ENCODE results near the gene CHST11.
A peak's percentile ranks its signal among the peaks of the same experiment; 100 is the strongest.

CHST11 gene

GRCh38 chr12:104623883-104624282 is 167.1 kb downstream of the CHST11 start:
- Histone ChIP-seq H3K27ac (no peak overlapping the region), H3K4me1 (peaks cover 29 to 50% (median 39%) of the 10 kb centered on the region in 10 experiments), H3K27me3 (no peaks in the 10 kb centered on the region), H3K4me2 (peak overlapping the region in 1 of 11 experiments; percentile 36; a peak in 2 of 22 replicates), H3K36me3 (peaks cover 3 to 70% (median 37%) of the 10 kb centered on the region in 11 experiments; a peak in 20 of 22 replicates), H4K20me1 (peaks cover 2 to 98% (median 84%) of the 10 kb centered on the region in 11 experiments; a peak in 20 of 22 replicates), H3K4me3 (no peak overlapping the region), H3K9ac (no peak overlapping the region), H3K9me3 (replicated peaks in 1 of 11) (no peaks in the 10 kb centered on the region)
- no peak for TF ChIP-seq Cebpa-rat (IDR thresholded peaks at IDR 0.05)

DNA sequence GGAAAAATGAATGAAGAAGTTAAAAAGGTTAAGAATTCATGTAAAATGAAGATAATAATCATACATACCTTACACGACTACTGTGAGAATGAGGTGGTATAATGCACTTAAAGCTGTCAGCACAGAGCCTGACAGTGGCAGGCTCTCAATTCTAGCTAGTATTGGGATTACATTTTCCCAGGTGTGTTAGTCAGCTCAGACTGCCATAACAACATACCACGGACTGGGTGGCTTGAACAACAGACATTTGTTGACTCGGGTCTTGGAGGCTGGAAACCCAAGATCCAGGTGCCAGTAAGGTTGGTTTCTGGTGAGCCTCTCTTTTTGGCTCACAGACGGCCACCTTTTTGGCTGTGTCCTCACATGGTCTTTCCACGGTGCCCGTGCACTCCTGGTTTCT is 167.8 kb downstream of the CHST11 start:
- peaks cover 30 to 54% (median 45%) of the 10 kb centered on the region in 10 experiments for H3K4me1 ChIP-seq

DNA sequence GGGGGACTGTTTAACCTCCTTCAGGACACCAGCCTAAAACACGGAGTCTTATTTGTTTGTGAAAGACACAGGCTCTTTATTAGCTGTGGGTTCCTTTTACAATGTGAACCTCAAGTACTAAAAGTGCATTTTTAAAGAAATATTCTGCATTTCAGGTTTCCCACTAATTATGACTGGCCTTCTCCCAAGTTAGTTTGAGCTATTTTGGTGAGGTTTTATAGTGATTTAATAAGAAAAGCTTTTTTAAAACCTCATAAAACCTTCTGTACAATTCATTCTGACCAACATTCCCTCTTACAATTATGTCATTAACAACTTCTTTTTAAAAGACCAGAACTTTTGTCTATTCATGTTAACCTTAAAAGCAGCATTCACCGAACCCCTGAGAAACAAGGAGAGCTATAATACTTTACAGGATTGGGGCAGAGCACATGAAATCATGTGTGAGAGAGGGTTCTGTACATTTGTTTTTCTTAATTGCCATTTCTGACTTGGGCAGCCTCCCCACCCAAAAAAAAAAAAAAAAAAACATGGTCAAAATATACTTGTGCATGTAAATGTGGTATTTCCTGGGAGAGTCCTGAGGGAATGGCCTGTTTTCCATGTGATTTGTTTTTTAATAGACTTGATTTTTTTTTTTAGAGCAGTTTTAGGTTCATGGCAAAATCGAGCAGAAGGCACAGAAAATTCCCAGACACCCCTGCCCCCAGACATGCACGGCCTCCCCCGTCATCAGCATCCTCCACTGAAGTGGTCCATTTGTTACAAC is 169.5 kb downstream of the CHST11 start:
- TF ChIP-seq Cebpa-rat (IDR thresholded peaks at IDR 0.05): no peak
- no peak overlapping the region for H3K9ac ChIP-seq
- no peaks in the 10 kb centered on the region for H3K27me3 ChIP-seq
- H3K4me2 ChIP-seq: no peak overlapping the region
- H4K20me1 ChIP-seq: peaks cover 0 to 100% (median 95%) of the 10 kb centered on the region in 11 experiments; a peak in 20 of 22 replicates
- peaks cover 31 to 60% (median 52%) of the 10 kb centered on the region in 10 experiments for H3K4me1 ChIP-seq
- H3K4me3 ChIP-seq: no peak overlapping the region
- no peaks in the 10 kb centered on the region for H3K9me3 ChIP-seq (replicated peaks in 1 of 11)
- H3K27ac ChIP-seq: no peak overlapping the region
- peaks cover 0 to 67% (median 34%) of the 10 kb centered on the region in 11 experiments; a peak in 21 of 22 replicates for H3K36me3 ChIP-seq

More for the DNA sequence above, 167.8 kb downstream of the CHST11 start:
- H4K20me1 ChIP-seq: peaks cover 2 to 98% (median 83%) of the 10 kb centered on the region in 11 experiments; a peak in 20 of 22 replicates
- H3K27ac ChIP-seq: no peak overlapping the region
- H3K27me3 ChIP-seq: no peaks in the 10 kb centered on the region
- H3K4me2 ChIP-seq: peak overlapping the region in 2 of 11 experiments; percentile 3 to 9; a peak in 1 of 22 replicates
- TF ChIP-seq Cebpa-rat (IDR thresholded peaks at IDR 0.05): no peak
- peaks cover 0 to 69% (median 31%) of the 10 kb centered on the region in 11 experiments; a peak in 19 of 22 replicates for H3K36me3 ChIP-seq
- H3K4me3 ChIP-seq: no peak overlapping the region
- H3K9ac ChIP-seq: no peak overlapping the region
- no peaks in the 10 kb centered on the region for H3K9me3 ChIP-seq (replicated peaks in 1 of 11)

DNA sequence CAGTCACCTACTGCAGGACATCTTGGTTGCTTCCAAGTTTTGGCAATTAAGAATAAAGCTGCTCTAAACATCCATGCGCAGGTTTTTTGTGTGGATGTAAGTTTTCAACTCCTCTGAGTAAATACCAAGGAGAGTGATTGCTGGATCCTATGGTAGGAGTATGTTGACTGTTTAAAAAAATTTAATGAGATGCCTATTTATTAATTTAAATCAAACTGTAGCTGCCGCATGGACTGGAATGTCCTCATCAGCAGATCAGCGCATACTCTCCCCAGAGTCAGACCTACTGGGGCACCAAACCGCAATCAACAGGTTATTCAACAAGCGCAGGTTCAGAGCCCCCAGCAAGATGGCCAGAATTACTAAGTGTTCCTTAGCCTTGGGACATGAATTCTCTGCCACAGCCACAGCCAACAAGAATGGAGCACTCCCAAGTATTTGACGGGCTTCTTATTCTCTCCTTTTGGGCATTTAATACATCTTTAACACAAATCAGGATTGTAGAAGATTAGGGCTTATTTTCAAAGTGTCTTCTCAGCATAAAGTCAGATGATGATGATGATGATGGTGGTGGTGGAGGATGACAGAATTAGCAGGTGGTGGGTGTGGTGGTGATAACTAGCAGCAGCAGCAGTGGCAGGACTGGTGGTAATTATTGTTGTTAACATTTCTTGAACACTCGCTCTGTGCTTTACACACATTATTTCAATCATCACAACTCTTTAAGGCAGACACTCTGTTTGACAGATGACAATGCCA is 170.7 kb downstream of the CHST11 start:
- peak overlapping the region; percentile 17 to 69 (median 50); a peak in 21 of 22 replicates for H3K4me2 ChIP-seq
- H4K20me1 ChIP-seq: peaks cover 0 to 100% (median 96%) of the 10 kb centered on the region in 11 experiments; a peak in 20 of 22 replicates
- peaks cover 0 to 62% (median 28%) of the 10 kb centered on the region in 11 experiments; a peak in 16 of 22 replicates for H3K36me3 ChIP-seq
- H3K9me3 ChIP-seq (replicated peaks in 1 of 11): no peaks in the 10 kb centered on the region
- H3K9ac ChIP-seq: peak overlapping the region in 5 of 11 experiments; percentile 4 to 45 (median 38); a peak in 2 of 22 replicates
- H3K27me3 ChIP-seq: no peaks in the 10 kb centered on the region
- peaks cover 43 to 67% (median 63%) of the 10 kb centered on the region in 10 experiments for H3K4me1 ChIP-seq
- TF ChIP-seq Cebpa-rat (IDR thresholded peaks at IDR 0.05): no peak
- no peak overlapping the region for H3K4me3 ChIP-seq
- peak overlapping the region in 9 of 11 experiments; percentile 3 to 56 (median 39); a peak in 12 of 22 replicates for H3K27ac ChIP-seq

DNA sequence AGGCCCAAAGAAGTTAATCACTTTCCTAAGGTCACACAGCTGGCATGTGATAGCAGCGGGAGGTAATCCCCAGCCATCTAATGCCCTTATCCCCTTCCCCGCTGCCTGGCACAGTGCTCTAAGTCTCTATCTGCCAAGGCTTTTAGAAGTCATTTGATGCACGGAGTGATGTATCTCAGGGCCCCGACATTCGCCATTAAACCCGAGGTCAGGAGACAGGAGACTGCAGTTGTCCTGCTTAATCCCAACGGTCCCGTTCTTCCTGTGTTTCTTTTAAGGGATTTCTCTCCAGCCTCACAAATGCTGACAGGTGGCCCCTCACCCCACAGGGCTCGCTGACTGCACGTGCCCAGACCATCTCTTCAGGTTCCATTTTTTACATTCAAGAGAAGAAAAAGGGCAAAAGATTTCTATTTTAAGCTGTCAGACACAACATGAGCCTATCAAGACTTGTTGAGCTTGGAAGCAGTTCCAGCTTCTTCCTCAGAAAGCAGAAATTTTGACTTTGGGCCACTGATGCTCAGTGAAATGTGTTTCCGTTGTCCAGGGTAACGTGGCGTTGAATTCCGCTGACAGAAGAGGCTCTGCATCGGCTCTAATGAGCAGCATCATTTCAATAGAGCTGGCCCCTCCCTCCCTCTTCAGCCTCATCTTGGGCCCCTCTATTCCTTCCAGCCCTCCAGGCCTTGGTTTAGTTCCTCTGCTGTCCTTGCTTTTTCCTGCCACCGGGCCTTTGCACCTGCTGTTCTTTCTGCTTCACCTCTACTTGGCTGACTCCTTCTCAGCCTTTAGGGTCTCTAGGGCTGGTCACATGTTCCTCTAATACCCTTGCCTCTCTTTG is 171.5 kb downstream of the CHST11 start:
- Histone ChIP-seq H3K4me3 (no peak overlapping the region), H3K36me3 (peaks cover 0 to 54% (median 23%) of the 10 kb centered on the region in 11 experiments; a peak in 14 of 22 replicates), H3K9ac (peak overlapping the region in 7 of 11 experiments; percentile 4 to 45 (median 20); a peak in 2 of 22 replicates), H3K27ac (peak overlapping the region in 10 of 11 experiments; percentile 3 to 56 (median 37); a peak in 14 of 22 replicates), H4K20me1 (peaks cover 0 to 100% (median 96%) of the 10 kb centered on the region in 11 experiments; a peak in 20 of 22 replicates), H3K27me3 (no peaks in the 10 kb centered on the region), H3K4me2 (peak overlapping the region; percentile 17 to 69 (median 50)), H3K9me3 (replicated peaks in 1 of 11) (no peaks in the 10 kb centered on the region), H3K4me1 (peaks cover 45 to 73% (median 63%) of the 10 kb centered on the region in 10 experiments)
- TF ChIP-seq Cebpa-rat (IDR thresholded peaks at IDR 0.05): no peak

GRCh38 chr12:104628831-104629135 is 172.0 kb downstream of the CHST11 start:
- H3K4me1 ChIP-seq: peaks cover 47 to 69% (median 61%) of the 10 kb centered on the region in 10 experiments
- no peak for TF ChIP-seq Cebpa-rat (IDR thresholded peaks at IDR 0.05)
- peak overlapping the region in 10 of 11 experiments; percentile 17 to 69 (median 48); a peak in 16 of 22 replicates for H3K4me2 ChIP-seq
- H3K9ac ChIP-seq: no peak overlapping the region
- H4K20me1 ChIP-seq: peaks cover 0 to 100% (median 96%) of the 10 kb centered on the region in 11 experiments; a peak in 20 of 22 replicates
- H3K4me3 ChIP-seq: no peak overlapping the region
- peaks cover 0 to 55% (median 23%) of the 10 kb centered on the region in 11 experiments; a peak in 14 of 22 replicates for H3K36me3 ChIP-seq
- H3K27me3 ChIP-seq: no peaks in the 10 kb centered on the region
- peak overlapping the region in 4 of 11 experiments; percentile 19 to 56 (median 51); a peak in 5 of 22 replicates for H3K27ac ChIP-seq
- H3K9me3 ChIP-seq (replicated peaks in 1 of 11): no peaks in the 10 kb centered on the region

DNA sequence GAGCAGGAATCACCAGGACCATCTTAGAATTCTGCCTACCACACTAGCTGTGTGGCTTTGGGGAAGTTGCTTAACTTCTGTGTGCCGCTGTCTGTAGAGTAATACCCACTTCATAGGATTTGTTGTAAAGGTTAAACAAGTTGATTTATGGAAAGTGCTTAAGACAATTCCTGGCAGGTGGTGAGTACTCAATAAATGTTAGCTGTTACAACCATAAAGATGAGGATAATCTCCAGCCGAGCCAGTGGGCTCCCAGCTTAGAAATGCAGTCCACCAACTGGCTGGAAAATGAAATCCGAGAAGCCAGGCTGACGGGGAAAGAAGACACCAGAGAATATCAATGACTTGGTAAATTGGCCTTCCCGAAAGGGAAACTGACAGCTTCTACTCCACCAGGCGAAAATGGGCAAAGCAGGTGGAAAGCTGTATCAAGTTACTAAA is 173.5 kb downstream of the CHST11 start:
- Histone ChIP-seq H3K4me1 (peaks cover 44 to 63% (median 54%) of the 10 kb centered on the region in 10 experiments), H3K9ac (no peak overlapping the region), H3K27ac (no peak overlapping the region), H3K9me3 (replicated peaks in 1 of 11) (no peaks in the 10 kb centered on the region), H3K27me3 (no peaks in the 10 kb centered on the region), H3K4me3 (no peak overlapping the region), H3K4me2 (peak overlapping the region in 2 of 11 experiments; percentile 11 to 13; a peak in 2 of 22 replicates), H3K36me3 (peaks cover 0 to 62% (median 28%) of the 10 kb centered on the region in 11 experiments; a peak in 18 of 22 replicates), H4K20me1 (peaks cover 0 to 100% (median 96%) of the 10 kb centered on the region in 11 experiments; a peak in 20 of 22 replicates)
- no peak for TF ChIP-seq Cebpa-rat (IDR thresholded peaks at IDR 0.05)

DNA sequence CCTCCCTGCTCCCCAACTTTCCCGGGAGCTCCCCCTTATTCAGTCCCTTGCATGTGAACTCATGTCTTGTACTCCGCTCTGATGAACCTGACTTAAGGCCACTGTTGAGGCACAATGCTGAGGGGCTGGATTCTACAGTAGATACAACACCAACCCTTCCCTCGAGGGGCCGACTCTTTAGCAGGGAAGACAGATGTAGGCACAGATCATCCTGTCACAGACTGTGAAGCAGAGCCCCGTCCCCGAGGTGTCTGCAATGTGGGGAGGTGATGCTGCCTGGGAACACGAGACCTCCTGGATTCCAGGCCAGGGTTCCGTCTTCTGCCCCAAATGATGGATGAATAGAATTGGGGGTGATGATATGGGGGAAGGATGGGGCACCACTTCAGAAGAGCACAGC is 175.1 kb downstream of the CHST11 start:
- H3K9ac ChIP-seq: no peak overlapping the region
- H3K4me1 ChIP-seq: peaks cover 39 to 55% (median 45%) of the 10 kb centered on the region in 10 experiments
- peaks cover 0 to 100% (median 96%) of the 10 kb centered on the region in 11 experiments; a peak in 20 of 22 replicates for H4K20me1 ChIP-seq
- no peak for TF ChIP-seq Cebpa-rat (IDR thresholded peaks at IDR 0.05)
- H3K4me2 ChIP-seq: peak overlapping the region; percentile 20 to 71 (median 42); a peak in 19 of 22 replicates
- no peak overlapping the region for H3K27ac ChIP-seq
- no peaks in the 10 kb centered on the region for H3K27me3 ChIP-seq
- H3K36me3 ChIP-seq: peaks cover 5 to 78% (median 41%) of the 10 kb centered on the region in 11 experiments; a peak in 18 of 22 replicates
- H3K9me3 ChIP-seq (replicated peaks in 1 of 11): no peaks in the 10 kb centered on the region
- no peak overlapping the region for H3K4me3 ChIP-seq
